Measurements from ENCODE around the gene RUNX1. TPM values are rescaled to one million over a fixed set of nuclear protein-coding genes. Genes with fewer than 3 reads are reported as not detected.
A peak's percentile ranks its signal among the peaks of the same experiment; 100 is the strongest.

The RUNX1 gene
- total RNA-seq, 1 donor from 2014 or later, result 109 TPM

DNA sequence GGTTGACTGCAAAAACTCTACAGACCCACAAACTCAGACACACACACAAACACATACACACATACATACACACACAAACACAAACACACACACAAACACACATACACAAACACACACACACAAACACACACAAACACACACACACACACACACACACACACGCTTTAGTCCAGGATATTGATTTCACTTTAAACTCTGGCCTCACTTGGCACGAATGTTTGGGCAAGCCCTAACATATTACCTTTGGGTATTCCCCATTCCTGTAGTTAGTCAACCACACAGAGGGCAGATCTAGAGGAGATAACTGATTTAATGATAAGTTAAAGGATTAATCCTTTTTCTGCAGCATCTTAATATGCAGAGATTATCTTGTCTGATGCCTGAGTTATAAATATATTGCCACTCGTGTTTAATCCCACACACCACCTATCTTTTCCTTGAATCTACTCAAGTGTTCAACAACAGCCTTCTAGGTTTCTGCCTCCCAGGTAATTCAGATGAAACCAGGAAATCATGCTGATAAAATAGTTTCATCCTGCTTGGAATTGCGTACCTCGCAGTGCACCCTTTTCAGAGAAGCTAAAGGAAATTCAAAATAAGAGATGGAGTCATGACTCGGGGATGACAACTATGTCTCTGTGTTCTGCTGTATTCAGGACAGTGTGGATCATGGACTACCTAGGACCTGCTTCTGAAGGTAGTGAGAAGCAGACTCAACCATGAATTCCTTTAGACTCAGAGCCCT lies 14.5 kb upstream of the RUNX1 start:
- intact Hi-C loops (cut with DNase I), result no loop called here

DNA sequence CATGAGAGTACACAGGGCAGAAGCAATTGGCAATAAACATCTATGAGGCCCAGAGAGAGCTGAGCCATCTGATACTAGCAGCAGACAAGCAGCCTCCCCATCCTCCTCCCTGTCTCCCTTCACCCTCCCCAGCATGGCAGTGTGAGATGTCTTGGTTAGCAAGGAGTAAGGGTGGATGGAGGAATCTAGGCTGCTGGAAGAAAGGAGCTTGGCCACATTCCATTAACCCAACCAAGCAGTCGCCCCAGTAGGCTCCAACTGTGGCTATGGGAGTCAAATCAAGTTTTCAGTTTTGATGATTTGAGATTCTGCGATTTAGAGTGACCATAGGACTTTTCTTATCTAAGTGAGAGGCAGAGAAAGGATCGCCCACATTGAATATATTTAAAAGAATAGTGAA lies 12.9 kb upstream of the RUNX1 start:
- DNase-seq (ENCODE audit: low spot score) (no peak), ATAC-seq (no peak)
- intact Hi-C loops (cut with DNase I), result no loop called here

More for the DNA sequence above, 14.5 kb upstream of the RUNX1 start:
- ATAC-seq (no peak), DNase-seq (ENCODE audit: low spot score) (no peak)

DNA sequence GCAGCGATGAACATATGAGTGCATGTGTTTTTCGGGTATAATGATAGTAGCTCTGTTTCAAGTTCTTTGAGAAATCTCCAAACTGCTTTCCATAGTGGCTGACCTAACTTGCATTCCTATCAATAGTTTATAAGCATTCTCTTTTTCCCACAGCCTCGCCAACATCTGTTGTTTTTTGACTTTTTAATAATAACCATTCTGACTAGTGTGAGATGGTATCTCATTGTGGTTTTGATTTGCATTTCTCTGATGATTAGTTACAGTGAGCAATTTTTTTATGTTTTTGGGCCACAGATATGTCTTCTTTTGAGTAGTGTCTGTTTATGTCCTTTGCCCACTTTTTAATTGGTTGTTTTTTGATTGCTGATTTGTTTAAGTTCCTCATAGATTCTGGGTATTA lies 10.6 kb upstream of the RUNX1 start:
- no peak for ATAC-seq
- no peak for DNase-seq (ENCODE audit: low spot score)
- intact Hi-C loops (cut with DNase I), result no loop called here

DNA sequence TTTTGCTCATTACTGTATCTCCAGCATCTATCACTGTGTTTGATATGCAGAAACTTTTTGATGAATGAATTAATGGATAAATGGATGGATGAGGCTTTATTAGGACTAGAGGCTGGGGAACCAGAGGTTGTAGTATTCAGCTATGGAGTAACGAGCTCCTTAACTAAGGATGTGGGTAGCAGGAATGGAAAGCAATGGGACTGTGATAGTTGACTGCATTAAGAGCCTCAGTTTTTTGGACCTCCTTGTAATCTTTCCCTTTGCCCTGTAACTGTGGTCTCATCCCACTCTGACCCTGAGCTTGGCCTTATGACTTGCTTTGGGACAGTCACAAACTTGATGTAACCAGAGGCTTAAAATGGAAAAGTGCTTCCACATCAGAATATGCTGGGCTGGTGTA lies 9.0 kb upstream of the RUNX1 start:
- intact Hi-C loops (cut with DNase I), result no loop called here

DNA sequence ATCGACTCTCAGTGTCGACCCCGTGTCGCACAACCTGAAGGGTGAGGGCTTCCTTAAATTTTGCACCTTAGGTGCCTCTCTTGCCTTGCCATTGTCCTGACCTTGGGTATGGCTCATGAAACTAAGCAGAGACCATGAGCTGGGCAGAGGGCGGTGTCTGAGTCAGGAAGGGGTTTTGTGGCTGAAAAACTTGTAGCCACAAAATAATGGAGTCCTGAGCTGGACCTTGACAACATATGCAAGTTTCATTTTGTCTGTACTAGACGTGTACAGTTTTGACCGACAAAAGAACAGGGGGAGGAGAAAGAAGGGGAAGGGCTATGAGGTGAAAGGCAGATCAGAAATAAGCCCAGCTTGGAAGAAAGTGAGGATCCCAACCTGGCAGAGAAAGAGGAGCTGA lies 8.3 kb upstream of the RUNX1 start:
- DNase-seq (ENCODE audit: low spot score) (no peak), ATAC-seq (no peak)
- intact Hi-C loops (cut with DNase I), result no loop called here

More for the DNA sequence above, 9.0 kb upstream of the RUNX1 start:
- DNase-seq (ENCODE audit: low spot score) (no peak), ATAC-seq (no peak)

DNA sequence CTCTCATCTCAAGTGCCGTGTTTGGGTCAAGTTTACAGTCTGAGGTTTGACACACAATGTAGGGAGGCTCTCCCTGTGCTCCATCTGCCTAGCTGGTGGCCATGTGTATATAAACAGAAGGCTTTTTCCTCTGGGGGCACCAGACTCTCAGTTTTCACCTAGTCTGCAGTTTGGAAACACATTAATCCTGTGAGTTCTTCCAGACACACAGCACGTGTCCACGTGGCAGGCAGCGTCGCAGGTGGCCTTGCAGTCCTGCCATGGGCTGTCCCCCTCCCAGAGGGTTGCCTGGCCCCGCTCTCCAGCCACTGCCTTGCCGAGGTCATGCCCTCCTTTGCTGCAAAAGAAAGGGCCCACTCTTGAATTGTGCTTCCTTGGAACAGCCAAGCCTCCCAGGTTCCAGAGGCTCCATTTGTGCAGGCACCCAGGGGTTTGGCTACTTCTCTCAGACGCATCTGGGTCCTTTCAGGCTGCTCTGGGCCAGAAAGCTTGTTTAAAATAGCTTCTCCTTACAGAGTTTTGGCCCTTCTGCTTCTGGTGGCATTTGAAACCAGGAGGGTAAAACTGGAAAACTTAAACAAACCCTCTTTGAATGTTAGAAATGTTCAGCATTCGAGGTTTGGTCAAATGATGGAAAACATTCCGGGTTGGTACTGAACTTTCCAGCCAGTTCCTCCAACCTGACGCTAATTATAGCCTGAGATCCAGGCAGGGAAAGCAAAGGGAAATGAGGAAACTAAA lies 4.4 kb upstream of the RUNX1 start:
- DNase-seq (ENCODE audit: low spot score), result no peak
- no peak for ATAC-seq
- intact Hi-C loops (cut with DNase I), result no loop called here

DNA sequence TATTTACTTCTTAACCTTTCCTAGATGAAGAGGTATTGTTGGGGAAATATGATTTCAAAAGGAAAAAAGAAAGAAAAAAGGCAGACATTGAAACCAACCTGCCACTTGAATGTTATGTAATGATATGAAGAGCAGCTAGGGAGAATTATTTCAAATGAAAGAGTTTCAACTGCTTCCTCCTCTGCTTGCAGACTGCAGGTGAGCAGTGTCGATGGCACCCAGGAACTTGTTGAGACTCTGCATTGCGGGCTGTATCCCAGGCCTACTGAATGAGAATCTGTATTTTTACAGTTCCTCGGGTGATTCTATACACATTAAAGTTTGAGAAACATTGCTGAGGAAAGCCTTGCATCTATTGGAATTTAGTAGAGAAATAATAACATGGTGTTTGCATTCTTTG lies 3.7 kb upstream of the RUNX1 start:
- intact Hi-C loops (cut with DNase I), result no loop called here
- ATAC-seq, result no peak
- no peak for DNase-seq (ENCODE audit: low spot score)

DNA sequence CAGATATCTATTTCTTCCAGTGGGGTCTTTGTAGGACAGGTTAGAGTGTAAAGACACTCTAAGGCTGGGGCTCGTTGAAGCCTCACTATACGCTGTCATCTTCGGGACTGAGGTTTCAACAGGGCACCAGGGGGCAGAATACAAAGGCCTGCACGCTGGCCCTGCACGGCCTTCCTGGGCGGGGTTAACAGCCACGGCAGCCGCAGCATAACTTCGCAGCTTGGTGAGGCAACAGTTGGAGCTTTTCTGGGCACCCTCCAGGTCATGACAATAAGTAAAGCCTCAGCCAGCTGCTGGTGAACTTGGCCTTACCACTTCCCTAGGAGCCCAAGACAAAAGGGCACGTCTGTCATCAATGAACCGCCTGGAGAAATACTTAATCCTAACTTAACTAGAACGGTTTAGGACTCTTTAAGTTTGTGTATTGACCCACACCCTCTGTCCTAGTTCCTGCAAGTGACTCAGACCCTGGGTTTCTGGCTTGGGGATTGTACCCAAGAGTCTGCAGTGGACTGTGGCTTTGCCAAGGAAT lies 2.3 kb upstream of the RUNX1 start:
- peak; percentile 80 for ATAC-seq
- intact Hi-C loops (cut with DNase I), result no loop called here
- DNase-seq (ENCODE audit: low spot score), result peak; percentile 82

DNA sequence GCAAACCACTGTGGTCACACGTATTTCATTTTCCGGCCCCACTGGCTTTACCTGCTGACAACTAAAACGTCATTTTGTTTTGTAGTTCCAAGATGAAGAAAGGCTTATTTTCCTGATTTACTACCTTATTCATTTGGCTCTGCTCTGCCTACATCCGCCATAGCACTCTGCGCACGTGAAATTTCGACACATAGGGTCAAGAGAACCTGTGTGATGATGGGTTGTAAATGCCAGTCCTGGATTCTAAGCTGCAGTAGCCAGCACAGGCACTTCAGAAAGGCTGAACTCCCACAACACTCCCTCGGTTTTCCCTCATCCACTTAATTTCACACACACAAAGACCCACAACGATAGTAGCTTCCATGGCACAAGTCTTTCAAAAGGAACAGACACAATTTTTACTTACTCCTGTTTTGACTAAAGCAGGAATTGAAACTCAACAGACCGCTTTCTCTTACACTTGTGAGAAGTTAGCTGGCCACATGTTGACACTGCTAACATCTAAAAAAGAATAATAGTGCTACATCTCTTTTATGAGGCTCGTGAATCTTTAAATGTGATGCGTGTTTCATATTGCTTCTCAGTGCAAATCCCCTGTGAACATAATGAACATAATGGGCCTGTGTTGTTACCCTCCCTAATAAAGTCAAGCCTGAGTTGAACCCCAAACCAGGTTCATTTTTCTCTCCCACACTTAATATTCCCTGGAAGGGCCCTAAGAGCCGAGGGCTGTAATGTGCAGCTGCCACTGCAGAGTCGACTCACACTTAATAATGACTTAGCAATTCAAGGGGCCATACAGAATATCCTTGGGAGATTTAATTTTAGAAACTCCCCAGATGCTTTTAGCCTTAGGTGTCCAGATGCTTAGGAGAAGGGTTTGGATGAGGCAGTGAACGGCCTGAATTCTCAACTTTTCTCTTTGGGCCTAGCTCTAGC lies 1.5 kb upstream of the RUNX1 start:
- ATAC-seq (no peak), DNase-seq (ENCODE audit: low spot score) (no peak)
- intact Hi-C loops (cut with DNase I), result no loop called here

DNA sequence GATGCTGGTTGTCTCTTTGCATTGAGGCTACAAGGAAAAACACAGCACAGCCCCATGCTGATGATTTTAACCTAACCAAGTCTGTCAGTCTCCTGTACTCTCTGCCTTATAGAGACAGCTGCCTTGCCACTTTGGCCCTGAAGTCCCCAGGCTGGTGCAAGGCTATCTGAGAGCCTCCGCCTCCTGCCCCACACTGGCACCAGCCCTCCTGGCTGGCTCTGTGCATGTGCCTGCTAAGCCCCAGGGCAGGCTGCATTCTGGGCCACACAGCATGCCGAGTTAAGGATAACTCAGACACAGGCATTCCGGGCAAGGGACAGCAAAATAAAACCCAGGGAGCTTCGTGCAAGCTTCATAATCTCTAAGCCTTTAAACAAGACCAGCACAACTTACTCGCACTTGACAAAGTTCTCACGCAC lies 910 bp downstream of the RUNX1 start:
- ATAC-seq (peak; percentile 21), DNase-seq (ENCODE audit: low spot score) (no peak)
- intact Hi-C loops (cut with DNase I), result no loop called here

DNA sequence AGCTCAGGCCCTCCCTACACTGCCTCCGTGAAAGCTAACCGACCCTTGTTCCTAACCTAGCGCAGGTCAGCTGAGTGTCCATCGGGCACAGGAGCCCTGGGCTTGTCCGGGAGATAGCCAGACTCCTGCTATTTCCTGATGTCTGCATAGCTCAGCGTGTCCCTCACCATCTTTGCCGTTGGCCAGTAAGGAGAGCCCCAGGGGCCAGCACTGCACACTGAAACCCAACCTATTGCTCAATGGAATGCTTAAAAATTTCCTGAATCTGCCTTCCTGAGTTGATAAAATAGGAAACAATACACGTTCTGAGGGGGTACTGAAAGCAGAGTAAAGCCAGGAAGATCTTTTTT lies 2.2 kb downstream of the RUNX1 start:
- ATAC-seq (peak; percentile 18), DNase-seq (ENCODE audit: low spot score) (no peak)
- intact Hi-C loops (cut with DNase I), result no loop called here

DNA sequence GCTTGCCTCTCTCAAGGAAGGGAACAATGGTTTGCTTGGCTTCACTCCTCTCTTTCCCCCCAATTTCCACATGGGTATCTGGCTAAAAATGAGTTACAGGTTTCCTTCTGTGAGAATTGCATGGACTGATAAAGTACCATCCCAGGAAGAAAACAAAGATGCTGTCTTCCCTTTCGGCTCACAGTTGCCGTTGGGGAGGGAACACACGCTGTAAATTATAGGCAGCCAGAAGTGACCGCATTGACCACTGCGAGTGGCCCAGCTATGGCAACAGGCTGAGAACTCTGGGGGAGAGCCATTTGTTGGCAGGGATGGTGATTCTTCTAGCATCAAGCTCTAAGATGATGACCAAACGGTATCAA lies 2.9 kb downstream of the RUNX1 start:
- DNase-seq (ENCODE audit: low spot score), result no peak
- no peak for ATAC-seq
- intact Hi-C loops (cut with DNase I), result no loop called here

DNA sequence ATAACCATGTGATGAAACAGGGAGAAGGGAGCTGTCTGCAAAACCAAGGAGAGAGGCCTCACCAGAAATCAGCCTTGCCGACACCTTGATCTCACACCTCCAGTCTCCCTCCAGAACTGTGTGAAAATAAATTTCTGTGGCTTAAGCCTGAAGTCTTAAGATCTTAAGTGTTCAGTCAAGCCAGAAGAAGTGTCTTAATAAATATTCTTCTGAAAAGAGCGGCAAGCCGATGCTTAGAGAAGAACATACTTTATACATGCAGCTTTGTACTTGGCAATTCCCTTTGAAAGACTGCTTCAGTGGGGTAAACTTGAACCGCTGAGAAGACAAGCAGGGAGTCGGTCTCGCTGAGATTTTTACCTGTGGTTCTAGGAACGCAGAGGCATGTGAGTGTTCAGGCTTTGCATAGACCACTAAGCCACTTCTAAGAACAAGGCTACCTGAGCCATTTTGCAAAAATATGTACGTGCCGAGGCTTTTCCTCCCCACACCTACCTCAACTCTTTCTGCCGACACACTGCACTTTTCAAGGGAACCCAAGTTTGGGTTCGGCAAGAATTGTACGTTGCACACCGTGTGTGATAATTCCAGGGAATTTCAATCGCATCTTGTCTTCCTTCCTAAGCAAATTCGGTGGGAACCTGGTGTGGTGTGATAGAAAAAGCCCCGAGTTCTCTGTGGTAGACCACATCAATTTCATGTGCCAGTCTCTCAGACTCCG lies 3.4 kb downstream of the RUNX1 start:
- ATAC-seq (no peak), DNase-seq (ENCODE audit: low spot score) (no peak)
- intact Hi-C loops (cut with DNase I), result no loop called here

DNA sequence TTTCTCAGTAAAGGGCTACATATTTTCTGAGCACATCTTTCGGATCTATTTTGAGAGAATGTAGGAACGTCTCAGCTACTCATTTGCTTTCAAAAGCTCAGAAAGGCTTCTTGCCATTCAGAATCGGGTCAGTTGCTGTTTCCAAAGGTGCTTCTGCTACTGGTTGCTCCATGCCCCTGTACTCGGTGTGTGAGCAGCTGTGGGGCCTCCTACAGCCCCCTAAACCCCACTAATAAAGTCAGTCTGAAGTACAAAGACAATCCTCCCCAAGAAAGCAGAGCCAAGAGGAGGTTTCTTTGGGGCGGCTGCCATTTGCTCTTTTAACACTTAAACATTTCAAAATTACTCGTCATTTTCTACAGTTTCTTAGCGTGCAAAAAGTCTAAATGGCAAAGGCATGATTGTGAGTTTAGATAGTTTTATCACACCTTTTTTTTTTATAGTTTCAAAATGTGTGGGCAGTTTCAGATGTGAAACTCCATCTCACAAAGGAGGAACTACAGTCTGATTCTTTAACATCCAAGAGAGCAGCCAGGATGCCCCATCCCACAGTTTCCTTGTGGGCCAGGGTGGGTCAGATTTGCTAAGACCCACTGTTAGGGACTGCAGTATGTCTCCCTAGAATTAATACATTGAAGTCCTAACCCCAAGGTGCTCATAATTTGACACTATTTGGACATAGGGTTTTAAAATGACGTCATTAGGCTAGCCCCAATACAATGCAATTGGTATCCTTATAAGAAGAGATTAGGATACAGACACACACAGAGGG lies 4.1 kb downstream of the RUNX1 start:
- intact Hi-C loops (cut with DNase I), result no loop called here
- ATAC-seq, result no peak
- no peak for DNase-seq (ENCODE audit: low spot score)

DNA sequence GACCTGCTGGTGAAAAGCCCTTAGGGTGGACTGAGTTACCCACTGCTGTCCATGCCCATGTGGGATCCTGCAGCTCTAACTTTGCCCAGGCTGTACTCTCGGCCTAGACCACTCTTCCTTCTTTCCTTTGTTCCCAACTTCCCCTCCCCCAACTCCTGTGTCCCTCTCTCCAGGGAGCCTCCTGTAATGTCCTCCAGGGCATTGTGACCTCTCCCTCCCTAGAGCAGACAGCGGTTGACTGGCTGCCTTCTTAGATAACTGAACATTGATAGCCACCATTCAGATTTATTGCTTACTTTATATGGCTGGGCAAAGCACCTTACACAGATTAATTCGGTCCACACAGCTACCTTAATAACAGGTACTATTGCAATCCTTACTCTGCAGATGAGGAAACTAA lies 5.0 kb downstream of the RUNX1 start:
- DNase-seq (ENCODE audit: low spot score) (no peak), ATAC-seq (no peak)
- intact Hi-C loops (cut with DNase I), result no loop called here

DNA sequence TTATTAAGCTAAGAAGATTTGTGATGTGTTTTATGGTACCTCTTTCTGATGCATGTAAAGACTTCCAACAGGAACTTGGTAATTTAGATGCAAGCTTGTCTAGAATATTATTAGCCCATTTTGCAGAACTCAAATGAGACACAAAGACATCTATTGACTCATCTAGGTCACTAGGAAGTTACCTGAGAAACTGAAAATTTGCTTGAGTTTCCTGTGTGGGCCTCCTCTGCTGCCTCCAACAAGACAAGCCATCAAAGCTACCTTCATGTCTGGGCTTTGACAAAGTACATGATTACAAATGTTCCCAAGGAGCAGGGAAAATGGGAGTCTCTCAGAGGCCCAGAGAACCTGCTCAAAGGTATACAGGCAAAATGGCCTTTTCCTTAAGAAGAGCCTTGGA lies 5.6 kb downstream of the RUNX1 start:
- intact Hi-C loops (cut with DNase I), result no loop called here
- DNase-seq (ENCODE audit: low spot score) (no peak), ATAC-seq (no peak)

DNA sequence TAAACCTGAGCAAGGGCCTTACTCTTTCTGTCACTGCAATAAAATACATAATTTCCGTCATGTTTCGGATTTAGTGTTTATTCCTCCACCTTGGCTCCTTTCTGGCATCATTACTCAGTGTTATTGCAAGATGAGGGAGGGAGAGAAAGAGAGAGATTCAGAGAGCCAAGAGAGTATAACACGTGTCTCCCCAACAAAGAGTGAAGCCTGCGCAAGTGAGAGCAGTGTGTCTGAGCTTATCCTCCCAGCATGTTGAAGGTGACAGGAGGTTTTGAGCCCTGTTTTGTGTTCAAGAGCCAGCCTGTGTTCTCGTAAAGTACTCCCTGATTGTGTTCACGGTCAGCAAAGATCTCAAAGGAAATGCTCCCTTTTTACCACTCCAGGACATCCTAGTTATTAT lies 6.3 kb downstream of the RUNX1 start:
- DNase-seq (ENCODE audit: low spot score), result no peak
- ATAC-seq, result no peak
- intact Hi-C loops (cut with DNase I), result no loop called here

DNA sequence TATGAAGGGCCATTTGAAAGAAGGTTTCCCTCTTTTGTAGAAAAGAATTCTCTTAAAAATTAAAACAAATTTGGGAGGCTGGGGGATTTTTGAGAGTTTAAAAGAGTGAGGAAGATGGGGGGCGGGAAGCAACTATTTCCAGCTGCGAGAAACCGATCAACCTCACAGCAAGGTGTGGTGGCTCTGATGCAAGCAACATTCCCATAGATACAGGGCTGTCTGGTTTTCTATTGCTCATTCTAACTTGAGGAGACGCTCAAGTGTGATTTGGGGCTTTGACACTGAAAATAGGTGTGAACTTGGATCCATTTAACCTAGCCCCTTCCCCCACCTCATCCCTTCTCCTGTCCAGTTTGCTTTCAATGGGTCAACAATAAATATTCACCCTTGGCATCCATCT lies 7.2 kb downstream of the RUNX1 start:
- intact Hi-C loops (cut with DNase I), result no loop called here
- no peak for ATAC-seq
- no peak for DNase-seq (ENCODE audit: low spot score)
